ENCODE measurements around the gene IMPG1. TPM values are rescaled to one million over a fixed set of nuclear protein-coding genes. Genes with fewer than 3 reads are reported as not detected.

IMPG1 gene
- total and polyA plus RNA-seq, 2 donors (not counting 1 experiment from before 2014, with no cell fraction given) = not detected

DNA sequence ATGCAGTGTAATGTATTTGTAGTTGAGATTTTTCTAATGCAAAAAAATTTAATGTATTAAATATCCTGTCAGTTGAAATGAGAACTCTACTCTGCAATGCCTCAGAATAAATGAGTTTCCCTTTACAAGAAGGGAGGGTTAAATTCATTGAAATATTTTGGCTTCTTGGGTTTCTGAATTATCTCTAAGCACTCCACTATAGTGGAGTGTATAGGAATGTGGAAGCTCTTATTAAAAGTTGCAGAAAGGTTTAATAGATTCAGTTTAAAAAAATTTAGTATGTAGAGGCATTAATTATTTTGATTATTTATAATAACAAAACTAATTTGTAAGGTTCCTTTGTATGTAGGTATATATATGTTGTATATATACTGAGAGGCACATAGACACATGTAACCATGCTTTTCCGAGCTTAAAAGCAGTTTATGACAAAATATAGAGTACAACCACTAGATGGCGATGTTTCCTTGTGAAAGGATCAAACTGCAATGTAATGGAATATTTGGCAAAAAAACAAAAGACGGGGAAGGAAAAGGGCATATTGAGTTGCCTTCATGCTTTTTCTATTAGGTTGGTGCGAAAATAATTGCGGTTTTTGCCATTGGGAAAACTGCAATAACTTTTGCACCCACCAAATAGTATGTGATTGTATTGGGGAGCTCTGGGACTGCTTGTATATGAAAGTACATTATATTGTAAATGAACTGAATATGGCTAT is 179.2 kb downstream of the IMPG1 start:
- H3K27me3 ChIP-seq (replicated peaks in 1 of 4; ENCODE audit: control extremely low read depth in 1 of 4, control insufficient read depth in 3 of 4, insufficient read depth in 4 of 4, low read length in 3 of 4) = no peaks in the 10 kb centered on the region
- Mint-ChIP-seq H3K27me3 (no peaks in the 10 kb centered on the region), H3K4me1 (no peaks in the 10 kb centered on the region), H3K27ac (no peak overlapping the region), H3K9me3 (ENCODE audit: insufficient read depth) (no peaks in the 10 kb centered on the region), H3K4me3 (no peak overlapping the region)
- no peak overlapping the region for H3K27ac ChIP-seq (ENCODE audit: low read length in 2 of 2)
- H3K9me3 ChIP-seq (ENCODE audit: control extremely low read depth in 1 of 3, control insufficient read depth in 2 of 3, insufficient read depth in 1 of 3, low read length in 2 of 3) = no peaks in the 10 kb centered on the region
- intact Hi-C loops (cut with micrococcal nuclease) = no loop called here
- H3K4me2 ChIP-seq (replicated peaks; ENCODE audit: low read depth, low read length, poor library complexity, severe bottlenecking) = no peak overlapping the region
- H3K4me1 ChIP-seq (ENCODE audit: control insufficient read depth in 2 of 2, insufficient read depth in 2 of 2, low read length in 2 of 2) = no peaks in the 10 kb centered on the region
- H3K79me2 ChIP-seq (ENCODE audit: control insufficient read depth, insufficient read depth, low read length) = no peaks in the 10 kb centered on the region
- no peaks in the 10 kb centered on the region for H3K36me3 ChIP-seq (replicated peaks in 1 of 2; ENCODE audit: control extremely low read depth in 1 of 2, control insufficient read depth in 1 of 2, extremely low read depth in 1 of 2, insufficient read depth in 2 of 2, low read length in 1 of 2)
- H2AFZ ChIP-seq (ENCODE audit: insufficient read depth, low read depth, low read length, poor library complexity, severe bottlenecking) = no peak overlapping the region
- no CpG with 5 or more reads among the region's 5 CpGs for WGBS (ENCODE audit: insufficient coverage)
- POLR2A ChIA-PET = no interaction called here
- CTCF ChIA-PET = interaction anchor here (1.1 to 3.6 kb wide), 9 partner anchors 13 to 1567 kb away, joined by 3 to 17 read pairs (median 6); no protein-coding TSS in a partner anchor
- TF ChIP-seq CTCF (IDR thresholded peaks at IDR 0.05) (peak; percentile 85), EZH2 (IDR thresholded peaks at IDR 0.05; ENCODE audit: borderline replicate concordance, insufficient read depth, low read depth, low read length, poor library complexity, severe bottlenecking) (no peak)
- DNase-seq (peak; percentile 38), ATAC-seq (ENCODE audit: low read depth) (no peak)
- no peak overlapping the region for H3K9ac ChIP-seq (ENCODE audit: low read length)
- no peak overlapping the region for H3K4me3 ChIP-seq (ENCODE audit: control extremely low read depth in 1 of 5, extremely low read depth in 1 of 5, insufficient read depth in 1 of 5, low read depth in 2 of 5, low read length in 4 of 5)
- H4K20me1 ChIP-seq (ENCODE audit: control insufficient read depth, insufficient read depth, low read length, poor library complexity, severe bottlenecking) = no peaks in the 10 kb centered on the region

- Histone ChIP-seq H3K9me3 (ENCODE audit: control extremely low read depth in 1 of 3, control insufficient read depth in 2 of 3, insufficient read depth in 1 of 3, low read length in 2 of 3) (no peaks in the 10 kb centered on the region), H3K4me3 (ENCODE audit: control extremely low read depth in 1 of 5, extremely low read depth in 1 of 5, insufficient read depth in 1 of 5, low read depth in 2 of 5, low read length in 4 of 5) (no peak overlapping the region), H3K27me3 (replicated peaks in 1 of 4; ENCODE audit: control extremely low read depth in 1 of 4, control insufficient read depth in 3 of 4, insufficient read depth in 4 of 4, low read length in 3 of 4) (no peaks in the 10 kb centered on the region), H3K36me3 (replicated peaks in 1 of 2; ENCODE audit: control extremely low read depth in 1 of 2, control insufficient read depth in 1 of 2, extremely low read depth in 1 of 2, insufficient read depth in 2 of 2, low read length in 1 of 2) (no peaks in the 10 kb centered on the region), H3K9ac (ENCODE audit: low read length) (no peak overlapping the region), H3K4me2 (replicated peaks; ENCODE audit: low read depth, low read length, poor library complexity, severe bottlenecking) (no peak overlapping the region), H4K20me1 (ENCODE audit: control insufficient read depth, insufficient read depth, low read length, poor library complexity, severe bottlenecking) (no peaks in the 10 kb centered on the region), H3K79me2 (ENCODE audit: control insufficient read depth, insufficient read depth, low read length) (no peaks in the 10 kb centered on the region), H3K4me1 (ENCODE audit: control insufficient read depth in 2 of 2, insufficient read depth in 2 of 2, low read length in 2 of 2) (no peaks in the 10 kb centered on the region), H3K27ac (ENCODE audit: low read length in 2 of 2) (no peak overlapping the region), H2AFZ (ENCODE audit: insufficient read depth, low read depth, low read length, poor library complexity, severe bottlenecking) (no peak overlapping the region)
- no peak for ATAC-seq (ENCODE audit: low read depth)
- H3K9me3 Mint-ChIP-seq (ENCODE audit: insufficient read depth) = no peaks in the 10 kb centered on the region
- no peaks in the 10 kb centered on the region for H3K27me3 Mint-ChIP-seq
- 96% methylated on average over 7 of the region's 8 CpGs for WGBS (ENCODE audit: insufficient coverage)
- H3K4me3 Mint-ChIP-seq = no peak overlapping the region
- no peak for TF ChIP-seq EZH2 (IDR thresholded peaks at IDR 0.05; ENCODE audit: borderline replicate concordance, insufficient read depth, low read depth, low read length, poor library complexity, severe bottlenecking)
- no peak for TF ChIP-seq CTCF (IDR thresholded peaks at IDR 0.05)
- ChIA-PET POLR2A (no interaction called here), CTCF (interaction anchor here (1.2 to 3.6 kb wide), 3 partner anchors 13 to 1565 kb away, joined by 3 to 17 read pairs (median 7); no protein-coding TSS in a partner anchor)
- H3K4me1 Mint-ChIP-seq = no peaks in the 10 kb centered on the region
- intact Hi-C loops (cut with micrococcal nuclease) = no loop called here
- DNase-seq = no peak
- H3K27ac Mint-ChIP-seq = no peak overlapping the region
Observed at GRCh38 chr6:75892384-75892783, 180.1 kb downstream of the IMPG1 start.
